ENCODE data around the gene MYLK.
A peak's percentile ranks its signal among the peaks of the same experiment; 100 is the strongest.

MYLK gene

DNA sequence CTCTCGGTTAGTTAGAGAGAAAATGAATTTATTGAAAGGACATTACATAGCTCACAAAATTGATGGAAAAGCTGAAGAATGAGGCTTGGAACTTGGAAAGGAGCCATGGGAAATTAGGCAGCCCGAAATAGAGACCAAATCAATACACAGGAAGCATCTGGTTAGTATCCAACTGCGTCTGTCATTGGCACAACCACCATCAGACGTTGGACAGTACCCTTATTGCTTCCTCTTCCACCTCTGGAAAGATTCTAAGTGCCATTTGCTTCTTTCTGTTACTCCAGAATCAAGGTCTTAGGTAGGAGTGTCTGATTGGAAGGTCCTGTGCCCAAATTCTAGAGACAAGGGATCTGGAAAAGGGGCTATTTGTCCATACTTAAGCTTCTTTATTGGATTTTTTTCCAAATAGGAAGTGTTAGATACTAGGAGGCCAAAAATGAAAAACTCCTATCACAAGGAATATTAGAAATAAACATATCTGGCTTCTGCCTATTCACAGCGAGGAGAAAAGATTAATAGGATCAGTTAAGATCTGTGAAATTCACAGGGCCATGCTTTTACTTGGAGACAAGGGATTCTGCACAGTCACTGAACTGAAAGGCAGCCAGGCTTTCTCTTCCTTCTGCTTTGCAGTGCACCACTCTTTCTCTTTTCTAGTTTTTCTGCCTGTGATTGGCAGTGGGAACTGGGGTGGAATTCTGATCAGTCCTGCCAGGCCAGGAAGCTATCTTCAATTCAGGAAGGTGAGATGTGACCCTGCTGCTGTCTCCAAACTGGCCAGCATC, 288.5 kb downstream of the MYLK start:
- no peak overlapping the region for H3K4me3 ChIP-seq (replicated peaks in 1 of 2; ENCODE audit: low read depth in 2 of 2, low read length in 2 of 2)
- TF ChIP-seq, protein P1, sequence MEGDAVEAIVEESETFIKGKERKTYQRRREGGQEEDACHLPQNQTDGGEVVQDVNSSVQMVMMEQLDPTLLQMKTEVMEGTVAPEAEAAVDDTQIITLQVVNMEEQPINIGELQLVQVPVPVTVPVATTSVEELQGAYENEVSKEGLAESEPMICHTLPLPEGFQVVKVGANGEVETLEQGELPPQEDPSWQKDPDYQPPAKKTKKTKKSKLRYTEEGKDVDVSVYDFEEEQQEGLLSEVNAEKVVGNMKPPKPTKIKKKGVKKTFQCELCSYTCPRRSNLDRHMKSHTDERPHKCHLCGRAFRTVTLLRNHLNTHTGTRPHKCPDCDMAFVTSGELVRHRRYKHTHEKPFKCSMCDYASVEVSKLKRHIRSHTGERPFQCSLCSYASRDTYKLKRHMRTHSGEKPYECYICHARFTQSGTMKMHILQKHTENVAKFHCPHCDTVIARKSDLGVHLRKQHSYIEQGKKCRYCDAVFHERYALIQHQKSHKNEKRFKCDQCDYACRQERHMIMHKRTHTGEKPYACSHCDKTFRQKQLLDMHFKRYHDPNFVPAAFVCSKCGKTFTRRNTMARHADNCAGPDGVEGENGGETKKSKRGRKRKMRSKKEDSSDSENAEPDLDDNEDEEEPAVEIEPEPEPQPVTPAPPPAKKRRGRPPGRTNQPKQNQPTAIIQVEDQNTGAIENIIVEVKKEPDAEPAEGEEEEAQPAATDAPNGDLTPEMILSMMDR (IDR thresholded peaks at IDR 0.05; ENCODE audit: low read depth, low read length): no peak
- DNase-seq (ENCODE audit: low read depth in 2 of 2): no peak

DNA sequence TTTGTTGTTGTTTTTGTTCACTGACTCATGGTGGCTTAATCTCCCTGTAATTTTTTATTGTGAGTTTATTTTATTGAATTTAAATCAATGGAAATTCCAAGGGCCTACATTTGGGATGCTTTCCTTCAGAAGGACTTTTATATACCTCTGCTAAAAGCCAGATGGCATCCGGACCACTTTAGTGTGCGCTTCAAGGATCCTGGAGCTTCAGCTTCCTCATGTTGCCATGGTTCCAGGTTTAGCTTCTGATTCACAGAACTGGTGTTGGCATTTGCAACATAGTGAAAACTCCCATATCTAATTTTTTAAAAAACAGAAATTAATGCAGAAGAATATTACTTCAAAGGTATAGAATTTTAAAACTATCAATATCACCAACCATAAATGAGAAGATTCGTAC, 290.8 kb downstream of the MYLK start:
- no peak for DNase-seq (ENCODE audit: low read depth in 2 of 2)
- TF ChIP-seq, protein P1 (IDR thresholded peaks at IDR 0.05; ENCODE audit: low read depth, low read length): no peak
- H3K4me3 ChIP-seq (replicated peaks in 1 of 2; ENCODE audit: low read depth in 2 of 2, low read length in 2 of 2): no peak overlapping the region

DNA sequence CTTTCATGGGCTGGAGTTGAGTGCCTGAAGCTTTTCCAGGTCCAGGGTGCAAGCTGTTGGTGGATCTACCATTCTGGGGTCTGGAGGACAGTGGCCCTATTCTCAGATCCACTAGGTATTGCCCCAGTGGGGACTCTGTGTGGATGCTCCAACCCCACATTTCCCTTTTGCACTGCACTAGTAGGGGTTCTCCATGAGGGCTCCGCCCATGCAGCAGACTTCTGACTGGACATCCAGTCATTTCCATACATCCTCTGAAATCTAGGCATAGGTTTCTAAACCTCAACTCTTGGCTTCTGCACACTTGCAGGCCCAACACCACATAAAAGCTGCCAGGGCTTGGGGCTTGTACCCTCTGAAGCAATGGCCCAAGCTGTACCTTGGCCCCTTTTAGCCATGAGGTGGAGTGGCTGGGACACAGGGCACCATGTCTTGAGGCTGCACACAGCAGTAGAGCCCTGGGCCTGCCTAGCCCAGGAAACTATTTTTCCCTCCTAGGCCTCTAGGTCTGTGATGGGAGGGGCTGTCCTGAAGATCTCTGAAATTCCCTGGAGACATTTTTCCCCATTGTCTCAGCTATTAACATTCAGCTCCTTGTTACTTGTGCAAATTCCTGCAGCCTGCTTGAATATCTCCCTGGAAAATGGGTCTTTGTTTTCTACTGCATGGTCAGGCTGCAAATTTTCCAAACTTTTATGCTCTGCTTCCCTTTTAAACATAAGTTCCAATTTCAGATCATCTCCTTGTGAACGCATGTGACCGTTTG, 293.3 kb downstream of the MYLK start:
- H3K4me3 ChIP-seq (replicated peaks in 1 of 2; ENCODE audit: low read depth in 2 of 2, low read length in 2 of 2): no peak overlapping the region
- TF ChIP-seq, protein P1 (IDR thresholded peaks at IDR 0.05; ENCODE audit: low read depth, low read length): no peak
- no peak for DNase-seq (ENCODE audit: low read depth in 2 of 2)

DNA sequence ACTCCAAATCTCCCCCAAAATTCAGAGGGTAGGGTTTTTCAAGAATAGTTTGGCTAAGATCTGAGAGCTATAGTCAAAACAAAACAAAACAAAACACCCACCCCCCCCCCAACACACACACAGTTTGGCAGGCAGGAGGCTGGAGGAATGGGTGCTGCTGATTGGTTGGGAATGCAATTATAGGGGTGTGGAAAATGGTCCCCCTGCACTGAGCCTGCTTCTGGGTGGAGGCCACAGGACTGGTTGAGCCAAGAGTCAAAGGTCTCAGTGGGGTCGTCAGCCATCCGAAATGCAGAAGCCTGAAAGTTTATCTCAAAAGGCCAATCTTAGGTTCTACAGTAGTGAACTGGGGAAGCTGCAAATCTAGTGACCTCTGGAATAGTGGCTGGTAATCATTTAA, 296.7 kb downstream of the MYLK start:
- no peak overlapping the region for H3K4me3 ChIP-seq (replicated peaks in 1 of 2; ENCODE audit: low read depth in 2 of 2, low read length in 2 of 2)
- TF ChIP-seq, protein P1 (IDR thresholded peaks at IDR 0.05; ENCODE audit: low read depth, low read length): no peak
- no peak for DNase-seq (ENCODE audit: low read depth in 2 of 2)

DNA sequence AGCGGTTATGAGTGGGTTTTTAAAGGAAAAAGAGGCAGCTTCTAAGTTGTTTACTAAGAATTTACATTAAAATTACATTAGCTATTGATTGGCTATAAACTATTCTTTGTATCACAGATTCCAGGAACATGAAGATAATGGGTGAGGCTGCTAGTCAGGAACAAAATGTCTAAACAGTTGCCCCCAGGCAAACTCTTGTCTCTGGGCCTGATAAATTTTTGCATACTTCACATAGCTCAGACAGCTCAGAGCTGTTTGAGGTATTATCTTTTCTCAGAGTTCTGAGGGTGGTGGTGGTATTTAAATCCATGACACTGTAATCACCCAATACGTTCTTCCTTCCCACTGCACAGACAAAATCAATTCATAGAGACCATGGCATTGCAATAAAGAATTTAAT, 297.2 kb downstream of the MYLK start:
- peak; percentile 21 to 53 for DNase-seq (ENCODE audit: low read depth in 2 of 2)
- no peak overlapping the region for H3K4me3 ChIP-seq (replicated peaks in 1 of 2; ENCODE audit: low read depth in 2 of 2, low read length in 2 of 2)
- TF ChIP-seq, protein P1 (IDR thresholded peaks at IDR 0.05; ENCODE audit: low read depth, low read length): no peak

DNA sequence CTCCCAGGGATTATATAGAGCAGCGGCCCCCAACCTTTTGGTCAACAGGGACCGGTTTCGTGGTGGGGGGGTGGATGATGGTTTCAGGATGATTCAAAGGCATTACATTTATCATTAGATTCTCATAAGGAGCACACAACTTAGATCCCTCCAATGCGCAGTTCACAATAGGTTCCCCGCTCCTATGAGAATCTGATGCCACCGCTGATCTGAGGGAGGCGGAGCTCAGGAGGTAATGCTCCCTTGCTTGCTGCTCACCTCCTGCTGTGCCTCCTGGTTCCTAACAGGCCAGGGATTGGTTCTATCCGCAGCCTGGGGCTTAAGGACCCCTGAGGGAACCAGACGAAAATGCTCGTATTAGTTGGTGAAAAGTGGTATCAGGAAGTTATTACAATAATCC, 298.0 kb downstream of the MYLK start:
- peak; percentile 53 to 56 for DNase-seq (ENCODE audit: low read depth in 2 of 2)
- TF ChIP-seq, protein P1 (IDR thresholded peaks at IDR 0.05; ENCODE audit: low read depth, low read length): no peak
- peak overlapping the region; percentile 61 to 87 for H3K4me3 ChIP-seq (replicated peaks in 1 of 2; ENCODE audit: low read depth in 2 of 2, low read length in 2 of 2)

Measured in cardiac fibroblast (primary cell).